ENCODE data around the gene ALDH8A1. TPM values are rescaled to one million over a fixed set of nuclear protein-coding genes. Genes with fewer than 3 reads are reported as not detected.

Gene ALDH8A1
- total RNA-seq, result under 1 TPM; 0.55 to 0.56 TPM
- long read RNA-seq, result 0 reads

GRCh38 chr6:134949927-134950326, at the start of gene ALDH8A1:
ALDH8A1 (minus strand) TSS chr6:134950101; CDS start chr6:134950053, 48 bp downstream.
- ATAC-seq (no peak), DNase-seq (no peak)
- intact Hi-C loops (cut with DNase I, micrococcal nuclease), result no loop called here

GRCh38 chr6:134999107-134999506, 49.2 kb upstream of the ALDH8A1 start:
- intact Hi-C loops (cut with DNase I, micrococcal nuclease), result no loop called here
- ATAC-seq (no peak), DNase-seq (no peak)

GRCh38 chr6:134997133-134997995, 47.5 kb upstream of the ALDH8A1 start:
- no peak for DNase-seq
- no peak for ATAC-seq
- intact Hi-C loops (cut with DNase I, micrococcal nuclease), result no loop called here

GRCh38 chr6:134995536-134995935, 45.6 kb upstream of the ALDH8A1 start:
- DNase-seq (no peak), ATAC-seq (no peak)
- intact Hi-C loops (cut with DNase I, micrococcal nuclease), result no loop called here

GRCh38 chr6:134994431-134994830, 44.5 kb upstream of the ALDH8A1 start:
- intact Hi-C loops (cut with DNase I, micrococcal nuclease), result no loop called here
- DNase-seq (no peak), ATAC-seq (no peak)

- ATAC-seq (no peak), DNase-seq (no peak)
- intact Hi-C loops (cut with DNase I, micrococcal nuclease), result no loop called here
Measured at GRCh38 chr6:134992155-134992554, 42.3 kb upstream of the ALDH8A1 start.

GRCh38 chr6:134990262-134990661, 40.4 kb upstream of the ALDH8A1 start:
- intact Hi-C loops (cut with DNase I, micrococcal nuclease), result no loop called here
- ATAC-seq (no peak), DNase-seq (no peak)

GRCh38 chr6:134984821-134985220, 34.9 kb upstream of the ALDH8A1 start:
- no peak for DNase-seq
- ATAC-seq, result no peak
- intact Hi-C loops (cut with DNase I, micrococcal nuclease), result no loop called here

- ATAC-seq (no peak), DNase-seq (no peak)
- intact Hi-C loops (cut with DNase I, micrococcal nuclease), result no loop called here
Measured at GRCh38 chr6:134983823-134984222, 33.9 kb upstream of the ALDH8A1 start.

- intact Hi-C loops (cut with DNase I, micrococcal nuclease), result no loop called here
- no peak for ATAC-seq
Measured at GRCh38 chr6:134982161-134982560, 32.3 kb upstream of the ALDH8A1 start.

GRCh38 chr6:134980846-134981245, 30.9 kb upstream of the ALDH8A1 start:
- DNase-seq, result no peak
- ATAC-seq, result no peak
- intact Hi-C loops (cut with DNase I, micrococcal nuclease), result no loop called here

More at GRCh38 chr6:134982161-134982560, 32.3 kb upstream of the ALDH8A1 start:
- no peak for DNase-seq

- intact Hi-C loops (cut with DNase I, micrococcal nuclease), result no loop called here
- ATAC-seq (no peak), DNase-seq (no peak)
Measured at GRCh38 chr6:134979142-134979541, 29.2 kb upstream of the ALDH8A1 start.

- intact Hi-C loops (cut with DNase I, micrococcal nuclease), result no loop called here
- DNase-seq, result no peak
- no peak for ATAC-seq
Measured at GRCh38 chr6:134974370-134974769, 24.5 kb upstream of the ALDH8A1 start.

- intact Hi-C loops (cut with DNase I, micrococcal nuclease), result no loop called here
- ATAC-seq, result no peak
- DNase-seq, result no peak
Measured at GRCh38 chr6:134967711-134968110, 17.8 kb upstream of the ALDH8A1 start.

- ATAC-seq, result no peak
- intact Hi-C loops (cut with DNase I, micrococcal nuclease), result no loop called here
- DNase-seq, result no peak
Measured at GRCh38 chr6:134964451-134965203, 14.7 kb upstream of the ALDH8A1 start.

- ATAC-seq (no peak), DNase-seq (no peak)
- intact Hi-C loops (cut with DNase I, micrococcal nuclease), result no loop called here
Measured at GRCh38 chr6:134962421-134962820, 12.5 kb upstream of the ALDH8A1 start.

- ATAC-seq, result no peak
- intact Hi-C loops (cut with DNase I, micrococcal nuclease), result no loop called here
- DNase-seq, result no peak
Measured at GRCh38 chr6:134961366-134961765, 11.5 kb upstream of the ALDH8A1 start.

- DNase-seq (no peak), ATAC-seq (no peak)
- intact Hi-C loops (cut with DNase I, micrococcal nuclease), result no loop called here
Measured at GRCh38 chr6:134959603-134960002, 9.7 kb upstream of the ALDH8A1 start.

GRCh38 chr6:134956676-134957075, 6.8 kb upstream of the ALDH8A1 start:
- no peak for DNase-seq
- no peak for ATAC-seq
- intact Hi-C loops (cut with DNase I, micrococcal nuclease), result no loop called here

GRCh38 chr6:134956032-134956431, 6.1 kb upstream of the ALDH8A1 start:
- intact Hi-C loops (cut with DNase I, micrococcal nuclease), result no loop called here
- ATAC-seq (no peak), DNase-seq (no peak)
